Tibial nerve (tissue), 4 donors: ENCODE results near the gene PIK3C2A. TPM values are rescaled to one million over a fixed set of nuclear protein-coding genes. Genes with fewer than 3 reads are reported as not detected.

Source experiments
- DNase-seq, 2 donors: peaks; one replicate each; pipeline ENCODE4 v3.0.0-alpha.2; 2019; ENCODE audit warnings: low spot score in 2 of 2
- H3K27ac ChIP-seq, 4 donors: fragments of 200-600 bp; sonication (generic) in 3 of 4; one replicate each; pipeline ENCODE4 v1.5.1; 2017 to 2019; ENCODE audit warnings: mild to moderate bottlenecking in 1 of 4
- H3K27me3 ChIP-seq, 2 donors: fragments of 200-600 bp; sonication (generic) in 1 of 2; one replicate each; pipeline versions ENCODE4 v1.5.1 to v1.6.0; 2017 to 2019
- H3K36me3 ChIP-seq, 3 donors: fragments of 200-600 bp; sonication (generic); one replicate each; pipeline ENCODE4 v1.5.1; 2018 to 2019
- H3K4me1 ChIP-seq, 4 donors: fragments of 200-600 bp; sonication (generic) in 3 of 4; one replicate each; pipeline ENCODE4 v1.5.1; 2017 to 2019
- H3K4me3 ChIP-seq, 4 donors: fragments of 200-600 bp; sonication (generic) in 3 of 4; one replicate each; pipeline ENCODE4 v1.5.1; 2017 to 2019; ENCODE audit warnings: mild to moderate bottlenecking in 1 of 4, moderate library complexity in 1 of 4
- H3K9me3 ChIP-seq, 4 donors: fragments of 200-600 bp; sonication (generic) in 3 of 4; one replicate each; pipeline ENCODE4 v1.5.1; 2017 to 2019
- EP300 ChIP-seq, 2 donors: sonication (generic); formaldehyde crosslinking; IDR thresholded peaks; one replicate each; pipeline ENCODE4 v1.6.1; 2017; ENCODE audit warnings: antibody characterized with exemption in 2 of 2, mild to moderate bottlenecking in 1 of 2
- POLR2A ChIP-seq, 2 donors: fragments of 450-650 bp; IDR thresholded peaks; one replicate each; pipeline ENCODE4 v1.6.1; 2017; ENCODE audit warnings: antibody characterized with exemption in 2 of 2, mild to moderate bottlenecking in 2 of 2, moderate library complexity in 2 of 2
- WGBS, 2 donors: methylation state at CpG; one replicate each; pipeline ENCODE4 v1.1.5; 2018; 5-methylcytosine and 5-hydroxymethylcytosine counted together
- total RNA-seq, 4 donors: library from RNA; depleted of rRNA; stranded (reverse); fragments of >200 nt; gene quantifications; one replicate each; pipeline ENCODE4 v1.1.0, GENCODE V29; 2016
- TF ChIP-seq, protein P1 (sequence below), 5 experiments: fragments of 200-600 bp in 3 of 5; fragments of 450-650 bp in 2 of 5; sonication (generic) in 3 of 5; IDR thresholded peaks; one replicate each; pipeline ENCODE4 v1.5.1; 2016 to 2019; ENCODE audit warnings: antibody characterized with exemption in 5 of 5, mild to moderate bottlenecking in 3 of 5, moderate library complexity in 2 of 5

Gene PIK3C2A, protein sequence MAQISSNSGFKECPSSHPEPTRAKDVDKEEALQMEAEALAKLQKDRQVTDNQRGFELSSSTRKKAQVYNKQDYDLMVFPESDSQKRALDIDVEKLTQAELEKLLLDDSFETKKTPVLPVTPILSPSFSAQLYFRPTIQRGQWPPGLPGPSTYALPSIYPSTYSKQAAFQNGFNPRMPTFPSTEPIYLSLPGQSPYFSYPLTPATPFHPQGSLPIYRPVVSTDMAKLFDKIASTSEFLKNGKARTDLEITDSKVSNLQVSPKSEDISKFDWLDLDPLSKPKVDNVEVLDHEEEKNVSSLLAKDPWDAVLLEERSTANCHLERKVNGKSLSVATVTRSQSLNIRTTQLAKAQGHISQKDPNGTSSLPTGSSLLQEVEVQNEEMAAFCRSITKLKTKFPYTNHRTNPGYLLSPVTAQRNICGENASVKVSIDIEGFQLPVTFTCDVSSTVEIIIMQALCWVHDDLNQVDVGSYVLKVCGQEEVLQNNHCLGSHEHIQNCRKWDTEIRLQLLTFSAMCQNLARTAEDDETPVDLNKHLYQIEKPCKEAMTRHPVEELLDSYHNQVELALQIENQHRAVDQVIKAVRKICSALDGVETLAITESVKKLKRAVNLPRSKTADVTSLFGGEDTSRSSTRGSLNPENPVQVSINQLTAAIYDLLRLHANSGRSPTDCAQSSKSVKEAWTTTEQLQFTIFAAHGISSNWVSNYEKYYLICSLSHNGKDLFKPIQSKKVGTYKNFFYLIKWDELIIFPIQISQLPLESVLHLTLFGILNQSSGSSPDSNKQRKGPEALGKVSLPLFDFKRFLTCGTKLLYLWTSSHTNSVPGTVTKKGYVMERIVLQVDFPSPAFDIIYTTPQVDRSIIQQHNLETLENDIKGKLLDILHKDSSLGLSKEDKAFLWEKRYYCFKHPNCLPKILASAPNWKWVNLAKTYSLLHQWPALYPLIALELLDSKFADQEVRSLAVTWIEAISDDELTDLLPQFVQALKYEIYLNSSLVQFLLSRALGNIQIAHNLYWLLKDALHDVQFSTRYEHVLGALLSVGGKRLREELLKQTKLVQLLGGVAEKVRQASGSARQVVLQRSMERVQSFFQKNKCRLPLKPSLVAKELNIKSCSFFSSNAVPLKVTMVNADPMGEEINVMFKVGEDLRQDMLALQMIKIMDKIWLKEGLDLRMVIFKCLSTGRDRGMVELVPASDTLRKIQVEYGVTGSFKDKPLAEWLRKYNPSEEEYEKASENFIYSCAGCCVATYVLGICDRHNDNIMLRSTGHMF (N-terminal part only)
- 100 to 1,000 TPM in 1 of 4 donors, 10 to 100 TPM in 3; 60.9 to 105 (median 63.2) TPM for total RNA-seq

DNA sequence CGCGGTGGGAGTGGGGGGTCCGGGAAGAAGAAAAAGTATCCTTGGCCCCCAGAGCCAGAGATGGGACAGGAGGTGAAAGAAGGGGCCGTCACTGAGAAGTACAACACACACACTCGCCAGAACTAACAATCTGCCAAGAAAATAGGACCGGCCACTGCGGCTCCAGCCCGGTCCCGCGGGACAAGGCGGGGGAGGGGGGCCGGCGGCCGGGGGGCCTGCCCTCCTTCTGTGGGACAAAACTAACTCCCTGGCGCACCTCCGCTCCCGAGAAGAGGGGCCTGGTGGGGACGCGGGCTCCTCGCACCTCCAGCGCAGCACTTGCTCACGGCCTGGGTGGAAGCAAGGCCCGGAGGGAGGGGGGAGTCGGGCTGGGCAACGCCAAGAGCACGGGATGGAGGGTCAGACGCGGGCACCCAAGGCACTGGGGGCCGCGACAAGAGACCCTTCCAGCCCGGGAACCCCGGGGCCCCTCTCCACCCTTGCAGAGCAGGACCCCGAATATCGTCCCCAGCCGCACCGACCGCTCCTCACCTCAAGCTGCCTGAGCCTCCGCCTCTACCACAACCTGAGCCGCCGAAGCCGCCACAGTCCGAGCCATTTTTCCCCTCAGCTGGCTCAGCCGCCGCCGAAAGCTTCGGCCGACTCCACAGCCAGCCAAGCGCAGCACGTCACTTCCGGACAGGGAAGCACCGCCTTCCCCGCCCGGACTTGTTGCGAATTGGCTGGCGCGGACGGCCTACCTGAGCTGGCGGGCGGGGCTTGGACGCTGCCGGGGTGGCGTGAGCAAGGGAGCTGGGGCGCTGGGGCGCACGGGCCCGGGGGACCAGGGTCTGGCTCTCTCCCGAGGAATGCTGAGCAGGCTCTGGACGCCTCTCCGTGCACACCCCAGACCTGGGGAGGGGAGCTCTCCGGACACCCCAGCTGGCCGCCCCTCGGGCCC, at the start of gene PIK3C2A:
TSS of gene PIK3C2A (minus strand) at position 670 of the 940 bp plus-strand sequence. CDS start 38,245 bp downstream, outside the sequence.
- TF ChIP-seq EP300 (IDR thresholded peaks at IDR 0.05) = peak; percentile 41 to 97
- TF ChIP-seq, protein P1, sequence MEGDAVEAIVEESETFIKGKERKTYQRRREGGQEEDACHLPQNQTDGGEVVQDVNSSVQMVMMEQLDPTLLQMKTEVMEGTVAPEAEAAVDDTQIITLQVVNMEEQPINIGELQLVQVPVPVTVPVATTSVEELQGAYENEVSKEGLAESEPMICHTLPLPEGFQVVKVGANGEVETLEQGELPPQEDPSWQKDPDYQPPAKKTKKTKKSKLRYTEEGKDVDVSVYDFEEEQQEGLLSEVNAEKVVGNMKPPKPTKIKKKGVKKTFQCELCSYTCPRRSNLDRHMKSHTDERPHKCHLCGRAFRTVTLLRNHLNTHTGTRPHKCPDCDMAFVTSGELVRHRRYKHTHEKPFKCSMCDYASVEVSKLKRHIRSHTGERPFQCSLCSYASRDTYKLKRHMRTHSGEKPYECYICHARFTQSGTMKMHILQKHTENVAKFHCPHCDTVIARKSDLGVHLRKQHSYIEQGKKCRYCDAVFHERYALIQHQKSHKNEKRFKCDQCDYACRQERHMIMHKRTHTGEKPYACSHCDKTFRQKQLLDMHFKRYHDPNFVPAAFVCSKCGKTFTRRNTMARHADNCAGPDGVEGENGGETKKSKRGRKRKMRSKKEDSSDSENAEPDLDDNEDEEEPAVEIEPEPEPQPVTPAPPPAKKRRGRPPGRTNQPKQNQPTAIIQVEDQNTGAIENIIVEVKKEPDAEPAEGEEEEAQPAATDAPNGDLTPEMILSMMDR (IDR thresholded peaks at IDR 0.05) = peak in 1 of 5 experiments; percentile 17
- peak; percentile 90 to 95 for TF ChIP-seq POLR2A (IDR thresholded peaks at IDR 0.05)
- Histone ChIP-seq H3K4me3 (peak within 1 kb of the TSS; percentile 82 to 97 (median 90)), H3K36me3 (no peaks in the 10 kb centered on the region), H3K4me1 (peaks cover 0 to 32% (median 7%) of the 10 kb centered on the region in 4 donors), H3K9me3 (no peaks in the 10 kb centered on the region), H3K27me3 (no peaks in the 10 kb centered on the region), H3K27ac (peak within 1 kb of the TSS; percentile 91 to 98 (median 96))
- 0% methylated on average over 22 to 50 of the region's 72 CpGs for WGBS, 2 donors
- DNase-seq = peak; percentile 95 to 96

DNA sequence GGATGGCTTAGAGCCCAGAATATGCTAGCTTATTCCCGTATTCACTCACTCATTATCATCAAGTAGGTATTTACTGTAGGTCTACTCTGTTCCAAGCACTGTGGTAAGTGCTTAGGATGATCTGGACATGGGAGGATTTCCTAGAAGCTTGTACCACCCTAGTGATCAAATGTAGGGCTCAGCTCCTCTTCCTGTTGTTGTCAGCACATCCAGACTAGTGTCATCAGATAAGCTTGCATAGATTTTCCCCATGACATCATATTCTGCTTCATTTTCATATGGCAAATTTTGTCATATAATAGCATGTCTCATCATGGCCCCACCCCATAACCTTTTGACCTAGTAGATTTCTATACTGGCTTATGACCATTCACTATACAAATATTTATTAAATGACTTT, 49.4 kb upstream of the PIK3C2A start:
- DNase-seq = no peak
- H3K27ac ChIP-seq = no peak overlapping the region
- WGBS, 2 donors = 50 to 60% methylated on average over 1 of the region's 1 CpG
- H3K4me1 ChIP-seq = no peaks in the 10 kb centered on the region
- no peaks in the 10 kb centered on the region for H3K27me3 ChIP-seq
- H3K4me3 ChIP-seq = no peak overlapping the region
- no peaks in the 10 kb centered on the region for H3K9me3 ChIP-seq
- TF ChIP-seq, protein P1 (IDR thresholded peaks at IDR 0.05) = no peak
- TF ChIP-seq EP300 (IDR thresholded peaks at IDR 0.05) (no peak), POLR2A (IDR thresholded peaks at IDR 0.05) (no peak)
- no peaks in the 10 kb centered on the region for H3K36me3 ChIP-seq

DNA sequence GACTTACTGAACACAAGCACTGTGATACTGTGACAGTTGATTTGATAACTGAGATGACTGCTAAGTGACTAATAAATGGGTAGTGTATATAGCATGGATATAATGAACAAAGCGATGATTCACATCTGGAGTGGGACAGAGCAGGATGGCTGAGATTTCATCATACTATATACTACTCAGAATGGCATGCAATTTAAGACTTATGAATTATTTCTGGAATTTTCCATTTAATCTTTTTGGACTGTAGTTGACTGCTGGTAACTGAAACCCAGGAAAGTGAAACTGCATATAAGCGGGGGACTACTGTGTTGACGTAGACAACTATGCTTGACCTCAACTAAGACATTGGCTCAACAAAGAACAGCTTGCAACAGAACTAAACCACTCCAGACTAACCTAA, 48.7 kb upstream of the PIK3C2A start:
- H3K27ac ChIP-seq = peak overlapping the region in 1 of 4 donors; percentile 16
- TF ChIP-seq, protein P1 (IDR thresholded peaks at IDR 0.05) = no peak
- no peak for TF ChIP-seq EP300 (IDR thresholded peaks at IDR 0.05)
- no peak for TF ChIP-seq POLR2A (IDR thresholded peaks at IDR 0.05)

DNA sequence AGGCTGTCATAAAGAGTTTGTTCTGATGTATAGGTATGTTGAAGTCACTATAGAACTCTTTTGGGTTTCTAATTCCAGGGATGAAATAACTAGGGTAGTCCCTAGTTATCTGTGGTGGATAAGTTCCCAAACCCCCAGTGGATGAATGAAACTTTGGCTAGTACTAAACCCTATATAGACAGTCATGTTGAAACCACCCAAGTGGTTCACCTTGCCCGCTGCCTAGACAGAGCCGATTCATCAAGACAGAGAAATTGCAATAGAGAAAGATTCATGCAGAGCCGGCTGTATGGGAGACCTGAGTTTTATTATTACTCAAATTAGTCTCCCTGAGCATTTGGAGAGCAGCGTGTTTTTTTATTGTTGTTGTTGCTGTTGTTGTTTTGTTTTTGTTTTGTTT, 44.9 kb upstream of the PIK3C2A start:
- Histone ChIP-seq H3K4me1 (no peaks in the 10 kb centered on the region), H3K27ac (no peak overlapping the region), H3K4me3 (no peak overlapping the region), H3K9me3 (no peaks in the 10 kb centered on the region), H3K36me3 (no peaks in the 10 kb centered on the region), H3K27me3 (no peaks in the 10 kb centered on the region)
- TF ChIP-seq, protein P1 (IDR thresholded peaks at IDR 0.05) = no peak
- TF ChIP-seq EP300 (IDR thresholded peaks at IDR 0.05) (no peak), POLR2A (IDR thresholded peaks at IDR 0.05) (no peak)
- no peak for DNase-seq
- WGBS, 2 donors = 72 to 85% methylated on average over 4 of the region's 4 CpGs

More for the DNA sequence above, 48.7 kb upstream of the PIK3C2A start:
- Histone ChIP-seq H3K27me3 (no peaks in the 10 kb centered on the region), H3K36me3 (no peaks in the 10 kb centered on the region), H3K4me1 (no peaks in the 10 kb centered on the region), H3K9me3 (no peaks in the 10 kb centered on the region), H3K4me3 (no peak overlapping the region)
- DNase-seq = no peak
- WGBS, 2 donors = 48 to 62% methylated on average over 3 of the region's 3 CpGs
